A673 (cell line): ENCODE measurements around the gene AMY1C. TPM values are rescaled to one million over a fixed set of nuclear protein-coding genes. Genes with fewer than 3 reads are reported as not detected.
"Not testable (repeated sequence)": the region's sequence is repeated elsewhere in the genome, so short reads cannot be mapped to it uniquely, and the experiment has no call there.

Experiments
- BruUV-seq: library from RNA; stranded (reverse); fragments of 400-500 nt; replicated peaks from 2 replicates; lab custom pipeline; 2021; lab: Mats Ljungman, UMichigan
- CTCF ChIA-PET: fragments of 300-600 bp; sonication (Branson Sonifier 250); formaldehyde crosslinking; loops from one replicate; lab custom pipeline; 2022; ENCODE audit warnings: antibody characterized with exemption; lab: Charles Lee
- POLR2A ChIA-PET: fragments of 300-600 bp; sonication (Branson Sonifier 250); formaldehyde crosslinking; loops from one replicate; lab custom pipeline; 2022; ENCODE audit warnings: antibody characterized with exemption; ENCODE audit not compliant: low non-redundant PET; lab: Charles Lee
- DNase-seq: peaks from one replicate; pipeline ENCODE4 v3.0.0-alpha.2; 2015; ENCODE audit warnings: low spot score
- H3K27ac ChIP-seq: fragments of 200-600 bp; sonication (generic); 2 replicates; pipeline ENCODE4 v1.5.1; 2016; ENCODE audit warnings: mixed run types, low read depth, mild to moderate bottlenecking, mixed read lengths, antibody characterized with exemption, low read length; ENCODE audit not compliant: poor library complexity, severe bottlenecking
- H3K27me3 ChIP-seq: fragments of 200-600 bp; sonication (generic); replicated peaks from 2 replicates; pipeline ENCODE4 v1.6.1; 2017; ENCODE audit warnings: mixed run types, low read depth, mild to moderate bottlenecking, mixed read lengths, antibody characterized with exemption, low read length; ENCODE audit not compliant: insufficient read depth, poor library complexity
- H3K36me3 ChIP-seq: fragments of 200-600 bp; sonication (generic); 2 replicates; pipeline ENCODE4 v1.6.1; 2016; ENCODE audit warnings: mixed run types, mild to moderate bottlenecking, mixed read lengths, antibody characterized with exemption, low read length; ENCODE audit not compliant: insufficient read depth, poor library complexity, severe bottlenecking
- H3K4me1 ChIP-seq: fragments of 200-600 bp; sonication (generic); 2 replicates; pipeline ENCODE4 v1.6.1; 2017; ENCODE audit warnings: mixed run types, mild to moderate bottlenecking, mixed read lengths, antibody characterized with exemption, low read length; ENCODE audit not compliant: insufficient read depth, poor library complexity, severe bottlenecking
- H3K4me3 ChIP-seq: fragments of 200-600 bp; sonication (generic); 2 replicates; pipeline ENCODE4 v1.5.1; 2016; ENCODE audit warnings: low read depth, mixed run types, mild to moderate bottlenecking, mixed read lengths, low read length; ENCODE audit not compliant: poor library complexity, severe bottlenecking
- H3K9me3 ChIP-seq: fragments of 200-600 bp; sonication (generic); 2 replicates; pipeline ENCODE4 v1.6.1; 2016; ENCODE audit warnings: mixed run types, low read depth, mild to moderate bottlenecking, mixed read lengths, antibody characterized with exemption, low read length; ENCODE audit not compliant: poor library complexity, severe bottlenecking
- EZH2 ChIP-seq: fragments of 200-600 bp; sonication (generic); IDR thresholded peaks from 2 replicates; pipeline ENCODE4 v1.6.1; 2017; ENCODE audit warnings: borderline replicate concordance, low read depth, mild to moderate bottlenecking, mixed read lengths, antibody characterized with exemption, low read length; ENCODE audit not compliant: poor library complexity, severe bottlenecking
- intact Hi-C: fragments of 100-400 bp; cut with micrococcal nuclease; formaldehyde crosslinking; loops from one replicate; pipeline ENCODE4 v1.10.0; 2022; ENCODE audit not compliant: unreplicated experiment
- total RNA-seq: library from RNA; stranded (reverse); gene quantifications from 2 replicates; pipeline ENCODE4 v1.2.3, GENCODE V29; 2021
- TF ChIP-seq, protein P1 (sequence below): fragments of 300-800, 200-600 bp; sonication (generic); conservative IDR thresholded peaks from 2 replicates; pipeline ENCODE4 v1.5.1; 2017; ENCODE audit warnings: low read depth, mild to moderate bottlenecking, antibody characterized with exemption, low read length, moderate library complexity, mixed read lengths

AMY1C gene
- total RNA-seq, 1 experiment from 2014 or later: not detected

DNA sequence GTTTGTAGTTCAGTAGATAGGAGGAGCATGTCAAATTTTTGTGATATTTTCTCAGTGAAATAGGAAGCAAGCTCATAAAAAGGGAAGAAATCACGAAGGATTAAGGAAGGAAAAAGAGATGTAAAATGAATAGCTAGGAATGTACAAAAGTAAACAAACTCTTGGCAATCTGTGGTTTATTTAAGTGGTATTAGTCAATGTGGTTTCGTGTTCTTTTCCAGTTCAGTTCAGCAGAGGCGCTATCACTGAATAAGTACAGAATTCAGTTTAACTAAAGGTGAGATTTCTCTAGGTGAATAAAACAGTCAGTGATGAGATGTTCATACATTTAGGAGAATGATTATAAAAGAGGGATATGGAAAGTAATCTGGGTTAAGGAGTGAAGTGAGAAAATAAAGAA is 11.7 kb upstream of the AMY1C start:
- POLR2A ChIA-PET, H3K27ac ChIP-seq, H3K9me3 ChIP-seq, intact Hi-C loops, H3K27me3 ChIP-seq, BruUV-seq, CTCF ChIA-PET, H3K36me3 ChIP-seq, DNase-seq, H3K4me3 ChIP-seq, H3K4me1 ChIP-seq: not testable (repeated sequence)

DNA sequence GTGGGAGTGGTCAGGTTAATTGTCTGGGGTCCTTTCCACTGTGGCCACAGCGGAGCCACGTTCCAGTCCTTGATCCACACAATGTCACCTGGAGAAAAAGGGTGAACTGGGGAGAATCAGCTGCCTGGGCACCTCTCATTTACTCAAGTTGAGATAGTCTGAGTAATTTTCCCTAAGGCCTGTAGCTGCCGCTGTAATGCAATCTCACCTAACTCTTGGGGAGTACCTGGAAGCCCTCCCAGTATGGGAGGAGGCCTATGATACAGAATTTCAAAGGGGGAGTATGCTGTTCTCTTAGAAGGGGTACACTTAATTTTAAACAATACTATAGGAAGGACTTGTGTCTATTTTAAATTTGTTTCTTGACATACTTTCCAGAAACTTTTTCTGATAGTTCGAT is 5.2 kb upstream of the AMY1C start:
- H3K4me3 ChIP-seq, BruUV-seq, DNase-seq, H3K27me3 ChIP-seq, H3K4me1 ChIP-seq, H3K27ac ChIP-seq, CTCF ChIA-PET, POLR2A ChIA-PET, H3K9me3 ChIP-seq, H3K36me3 ChIP-seq, intact Hi-C loops: not testable (repeated sequence)

DNA sequence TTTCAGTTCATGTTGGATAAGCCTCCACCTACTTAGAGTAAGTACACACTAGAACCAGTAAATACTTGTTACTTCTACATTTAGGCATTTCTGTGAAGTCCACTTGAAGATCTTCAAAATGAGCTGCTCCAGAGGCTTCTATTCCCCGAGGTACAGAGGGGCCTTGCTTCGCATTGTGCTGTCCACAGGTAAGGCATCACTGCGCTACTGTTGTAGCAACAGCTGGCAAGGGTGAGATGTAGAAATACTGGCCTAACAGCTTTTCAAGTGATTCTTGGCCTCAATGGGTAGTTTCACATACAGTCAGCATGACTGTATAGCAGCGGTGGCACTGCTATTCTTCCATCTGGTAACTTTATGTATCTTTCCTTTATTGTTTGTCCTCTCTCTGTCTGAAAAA is 4.7 kb upstream of the AMY1C start:
- intact Hi-C loops, H3K27ac ChIP-seq, H3K4me1 ChIP-seq, CTCF ChIA-PET, H3K27me3 ChIP-seq, DNase-seq, BruUV-seq, H3K9me3 ChIP-seq, POLR2A ChIA-PET, H3K4me3 ChIP-seq, H3K36me3 ChIP-seq: not testable (repeated sequence)

DNA sequence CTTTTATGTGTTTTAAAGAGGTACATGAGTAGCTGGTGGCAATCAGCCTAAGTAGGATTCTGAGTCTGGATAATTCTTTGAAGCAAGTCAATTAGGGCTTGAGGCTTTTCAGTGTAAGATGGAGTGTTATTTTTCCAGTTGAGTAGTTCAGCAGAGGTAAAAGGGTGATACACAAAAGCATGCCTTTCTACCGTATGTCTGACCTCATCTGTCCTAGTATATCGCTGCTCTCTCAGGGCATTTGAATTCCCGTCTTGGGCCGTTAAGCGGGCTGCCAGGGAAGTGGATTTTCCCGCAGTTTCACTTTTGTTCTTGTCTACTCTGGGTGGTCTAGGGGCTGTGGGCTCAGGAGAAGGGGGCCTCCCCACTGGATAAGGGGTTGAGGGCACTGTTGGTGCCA is 1.4 kb upstream of the AMY1C start:
- CTCF ChIA-PET: not testable (repeated sequence)

DNA sequence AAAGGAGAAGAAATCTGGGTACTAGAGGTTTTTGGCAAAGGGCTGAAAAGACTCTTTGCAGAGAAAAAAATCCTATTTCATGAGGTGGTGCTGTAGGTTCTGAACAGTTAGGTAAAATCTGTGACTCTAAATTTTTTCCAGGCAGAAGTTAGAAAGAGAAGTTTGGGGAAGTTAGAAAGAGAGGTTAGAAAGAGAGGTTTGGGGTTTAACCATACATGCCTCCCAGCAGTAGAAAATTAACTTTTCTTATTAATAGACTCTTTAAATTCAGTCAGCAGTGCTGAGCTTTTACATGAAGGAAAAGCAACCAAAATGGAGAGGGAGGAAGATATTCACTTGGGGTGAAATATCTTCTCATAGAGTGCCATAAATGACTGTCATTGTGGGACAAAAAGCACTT is 12.2 kb downstream of the AMY1C start:
- CTCF ChIA-PET: no interaction called here
- H3K4me3 ChIP-seq: no peak overlapping the region
- no peaks in the 10 kb centered on the region for H3K9me3 ChIP-seq
- no peaks in the 10 kb centered on the region for H3K27me3 ChIP-seq
- no peak overlapping the region for H3K27ac ChIP-seq
- intact Hi-C loops: no loop called here
- DNase-seq: no peak
- POLR2A ChIA-PET: no interaction called here
- BruUV-seq: no TSS peak
- no peaks in the 10 kb centered on the region for H3K36me3 ChIP-seq
- no peaks in the 10 kb centered on the region for H3K4me1 ChIP-seq
- TF ChIP-seq, protein P1, sequence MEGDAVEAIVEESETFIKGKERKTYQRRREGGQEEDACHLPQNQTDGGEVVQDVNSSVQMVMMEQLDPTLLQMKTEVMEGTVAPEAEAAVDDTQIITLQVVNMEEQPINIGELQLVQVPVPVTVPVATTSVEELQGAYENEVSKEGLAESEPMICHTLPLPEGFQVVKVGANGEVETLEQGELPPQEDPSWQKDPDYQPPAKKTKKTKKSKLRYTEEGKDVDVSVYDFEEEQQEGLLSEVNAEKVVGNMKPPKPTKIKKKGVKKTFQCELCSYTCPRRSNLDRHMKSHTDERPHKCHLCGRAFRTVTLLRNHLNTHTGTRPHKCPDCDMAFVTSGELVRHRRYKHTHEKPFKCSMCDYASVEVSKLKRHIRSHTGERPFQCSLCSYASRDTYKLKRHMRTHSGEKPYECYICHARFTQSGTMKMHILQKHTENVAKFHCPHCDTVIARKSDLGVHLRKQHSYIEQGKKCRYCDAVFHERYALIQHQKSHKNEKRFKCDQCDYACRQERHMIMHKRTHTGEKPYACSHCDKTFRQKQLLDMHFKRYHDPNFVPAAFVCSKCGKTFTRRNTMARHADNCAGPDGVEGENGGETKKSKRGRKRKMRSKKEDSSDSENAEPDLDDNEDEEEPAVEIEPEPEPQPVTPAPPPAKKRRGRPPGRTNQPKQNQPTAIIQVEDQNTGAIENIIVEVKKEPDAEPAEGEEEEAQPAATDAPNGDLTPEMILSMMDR: no peak
- TF ChIP-seq EZH2: no peak

More for the DNA sequence above, 1.4 kb upstream of the AMY1C start:
- H3K27me3 ChIP-seq, H3K36me3 ChIP-seq, H3K9me3 ChIP-seq, H3K4me3 ChIP-seq, POLR2A ChIA-PET, H3K4me1 ChIP-seq, BruUV-seq, H3K27ac ChIP-seq, intact Hi-C loops, DNase-seq: not testable (repeated sequence)
